OCI-LY7 (cell line): Measurements from ENCODE around the gene PPIL1. TPM values are rescaled to one million over a fixed set of nuclear protein-coding genes. Genes with fewer than 3 reads are reported as not detected.

Experiments used
- BruUV-seq: library from RNA; stranded (reverse); fragments of 400-500 nt; replicated peaks from 2 replicates; lab custom pipeline; 2021; lab: Mats Ljungman, UMichigan
- CTCF ChIA-PET: fragments of 300-600 bp; sonication (Branson Sonifier 250); formaldehyde crosslinking; loops from one replicate; lab custom pipeline; 2022; ENCODE audit warnings: antibody characterized with exemption; ENCODE audit not compliant: unreplicated experiment; lab: Charles Lee
- POLR2A ChIA-PET: fragments of 300-600 bp; sonication (Branson Sonifier 250); formaldehyde crosslinking; loops from one replicate; lab custom pipeline; 2022; ENCODE audit warnings: antibody characterized with exemption; lab: Charles Lee
- DNase-seq: peaks from one replicate; pipeline ENCODE4 v3.0.0-alpha.2; 2015; ENCODE audit warnings: low spot score
- H2AFZ ChIP-seq: fragments of 200-600 bp; sonication (generic), shearing (Covaris generic); 2 replicates; pipeline ENCODE4 v1.6.1; 2014; ENCODE audit warnings: mild to moderate bottlenecking, antibody characterized with exemption, low read length, moderate library complexity
- H3K27ac ChIP-seq: fragments of 200-600 bp; sonication (generic); 2 replicates; pipeline ENCODE4 v1.5.1; 2014; ENCODE audit warnings: mixed run types, low read depth, mild to moderate bottlenecking, moderate library complexity, low read length, inconsistent platforms; ENCODE audit not compliant: poor library complexity, severe bottlenecking
- H3K36me3 ChIP-seq: fragments of 200-600 bp; sonication (generic); 2 replicates; pipeline ENCODE4 v1.6.1; 2014; ENCODE audit warnings: mild to moderate bottlenecking, antibody characterized with exemption, low read length, moderate library complexity, mixed read lengths; ENCODE audit not compliant: insufficient read depth
- H3K4me1 ChIP-seq: fragments of 200-600 bp; sonication (generic); 2 replicates; pipeline ENCODE4 v1.5.1; 2014; ENCODE audit warnings: mild to moderate bottlenecking, low read length; ENCODE audit not compliant: insufficient read depth, poor library complexity, severe bottlenecking
- H3K4me2 ChIP-seq: fragments of 200-600 bp; sonication (generic); 2 replicates; pipeline ENCODE4 v1.6.1; 2014; ENCODE audit warnings: mild to moderate bottlenecking, low read length
- H3K4me3 ChIP-seq: fragments of 200-600 bp; sonication (generic); 2 replicates; pipeline ENCODE4 v1.5.1; 2014; ENCODE audit warnings: mild to moderate bottlenecking, low read depth, low read length; ENCODE audit not compliant: poor library complexity, severe bottlenecking
- H3K79me2 ChIP-seq: fragments of 200-600 bp; sonication (generic); 2 replicates; pipeline ENCODE4 v1.6.1; 2016; ENCODE audit warnings: low read depth, mild to moderate bottlenecking, low read length, moderate library complexity, mixed read lengths; ENCODE audit not compliant: insufficient read depth
- H3K9me2 ChIP-seq: fragments of 200-600 bp; sonication (generic); 2 replicates; pipeline ENCODE4 v1.6.1; 2016; ENCODE audit warnings: mild to moderate bottlenecking, low read length, mixed read lengths; ENCODE audit not compliant: insufficient read depth
- H3K9me3 ChIP-seq: fragments of 200-600 bp; sonication (generic); 2 replicates; pipeline ENCODE4 v1.6.1; 2014; ENCODE audit warnings: mild to moderate bottlenecking, mixed run types, low read length, mixed read lengths
- H4K20me1 ChIP-seq: fragments of 200-600 bp; sonication (generic); 2 replicates; pipeline ENCODE4 v1.6.1; 2014; ENCODE audit warnings: mild to moderate bottlenecking, antibody characterized with exemption, low read length, moderate library complexity, mixed read lengths; ENCODE audit not compliant: insufficient read depth
- CTCF ChIP-seq: fragments of 200-600 bp; sonication (generic); conservative IDR thresholded peaks from 2 replicates; pipeline ENCODE4 v1.5.1; 2014; ENCODE audit warnings: mild to moderate bottlenecking, antibody characterized with exemption, low read length, moderate library complexity, mixed read lengths
- EZH2phosphoT487 ChIP-seq: fragments of 200-600 bp; sonication (generic); IDR thresholded peaks from 2 replicates; pipeline ENCODE4 v1.6.1; 2018; ENCODE audit warnings: low read depth, borderline replicate concordance, mild to moderate bottlenecking, mixed run types, antibody characterized with exemption, low read length, moderate library complexity, mixed read lengths
- intact Hi-C: fragments of 100-400 bp; cut with micrococcal nuclease; formaldehyde crosslinking; loops from one replicate; pipeline ENCODE4 v1.10.0; 2022; ENCODE audit not compliant: unreplicated experiment
- total RNA-seq, 2 experiments: library from RNA; depleted of rRNA in 1 of 2; stranded (reverse); fragments of >200 nt in 1 of 2; shearing (Covaris generic) in 1 of 2; gene quantifications; 2 replicates each; pipeline ENCODE4 v1.2.3, GENCODE V29; 2014 to 2022

Gene PPIL1
- total RNA-seq, 2 experiments from 2014 or later, result 38.9 to 40.0 TPM

GRCh38 chr6:36807750-36808149 lies 66.9 kb downstream of the PPIL1 start:
- intact Hi-C loops, result no loop called here
- H3K9me2 ChIP-seq, result no peaks in the 10 kb centered on the region
- no peaks in the 10 kb centered on the region for H4K20me1 ChIP-seq
- TF ChIP-seq EZH2phosphoT487, result no peak
- no peak for TF ChIP-seq CTCF
- no peaks in the 10 kb centered on the region for H3K79me2 ChIP-seq
- POLR2A ChIA-PET, result no interaction called here
- no peak overlapping the region for H3K4me3 ChIP-seq
- no peak overlapping the region for H3K4me2 ChIP-seq
- no peak for DNase-seq
- no peak overlapping the region for H3K27ac ChIP-seq
- CTCF ChIA-PET, result no interaction called here
- no peaks in the 10 kb centered on the region for H3K4me1 ChIP-seq
- no peaks in the 10 kb centered on the region for H3K36me3 ChIP-seq
- H3K9me3 ChIP-seq, result no peaks in the 10 kb centered on the region
- H2AFZ ChIP-seq, result no peak overlapping the region
- BruUV-seq, result no TSS peak

- no peak overlapping the region for H3K27ac ChIP-seq
- no peak overlapping the region for H2AFZ ChIP-seq
- ChIA-PET CTCF (no interaction called here), POLR2A (no interaction called here)
- no TSS peak for BruUV-seq
- H3K4me2 ChIP-seq, result no peak overlapping the region
- H3K36me3 ChIP-seq, result no peaks in the 10 kb centered on the region
- TF ChIP-seq EZH2phosphoT487 (no peak), CTCF (no peak)
- DNase-seq, result no peak
- H3K9me2 ChIP-seq, result no peaks in the 10 kb centered on the region
- H3K79me2 ChIP-seq, result no peaks in the 10 kb centered on the region
- no peaks in the 10 kb centered on the region for H3K9me3 ChIP-seq
- no peak overlapping the region for H3K4me3 ChIP-seq
- no peaks in the 10 kb centered on the region for H4K20me1 ChIP-seq
- no peaks in the 10 kb centered on the region for H3K4me1 ChIP-seq
- intact Hi-C loops, result no loop called here
Measured at GRCh38 chr6:36807143-36807542, 67.5 kb downstream of the PPIL1 start.

GRCh38 chr6:36805917-36806316 lies 68.7 kb downstream of the PPIL1 start:
- Histone ChIP-seq H3K9me2 (no peaks in the 10 kb centered on the region), H3K9me3 (no peaks in the 10 kb centered on the region), H3K4me2 (no peak overlapping the region), H3K4me3 (no peak overlapping the region), H3K27ac (no peak overlapping the region), H3K79me2 (no peaks in the 10 kb centered on the region), H3K4me1 (no peaks in the 10 kb centered on the region), H2AFZ (no peak overlapping the region), H3K36me3 (no peaks in the 10 kb centered on the region), H4K20me1 (no peaks in the 10 kb centered on the region)
- no peak for TF ChIP-seq CTCF
- no peak for TF ChIP-seq EZH2phosphoT487
- intact Hi-C loops, result no loop called here
- no TSS peak for BruUV-seq
- ChIA-PET CTCF (no interaction called here), POLR2A (no interaction called here)
- DNase-seq, result no peak
